A549 (cell line): ENCODE measurements around the gene DDX47. TPM values are rescaled to one million over a fixed set of nuclear protein-coding genes. Genes with fewer than 3 reads are reported as not detected.
"Not testable (repeated sequence)": the region's sequence is repeated elsewhere in the genome, so short reads cannot be mapped to it uniquely, and the experiment has no call there.

ENCODE experiments used
- ATAC-seq, 2 experiments: fragments of 200-7000 bp in 1 of 2; fragments of >200 bp in 1 of 2; cut with Nextera tagmentation in 1 of 2; cut with Tn5 transposase in 1 of 2; 3 replicates each; pipeline versions ENCODE4 v1.8.0 to v1.9.1; 2018 to 2020; ENCODE audit warnings: mild to moderate bottlenecking in 1 of 2, moderate library complexity in 1 of 2
- CTCF ChIA-PET: fragments of 300-600 bp; sonication (Branson Sonifier 250); formaldehyde crosslinking; extraction: SDS; loops from one replicate; lab custom pipeline; 2021; ENCODE audit warnings: antibody characterized with exemption, inconsistent platforms; lab: Yijun Ruan, JAX
- POLR2A ChIA-PET: fragments of 350-600 bp; formaldehyde crosslinking; extraction: SDS; loops from one replicate; lab custom pipeline; 2021; ENCODE audit warnings: antibody characterized with exemption, inconsistent platforms; lab: Yijun Ruan, JAX
- DNase-seq, 2 experiments: peaks; one replicate each; pipeline versions ENCODE4 v3.0.0 to v3.0.0-alpha.2; 2011 to 2016; ENCODE audit warnings: low read depth in 1 of 2, low spot score in 1 of 2
- FAIRE-seq: peaks from 2 replicates; lab custom pipeline; 2011; peaks lifted over from hg19 to GRCh38; lab: Jason Lieb, UNC
- H3K27ac ChIP-seq, 2 experiments: fragments of >200 bp; sonication (Bioruptor Twin); formaldehyde crosslinking; 3 replicates each; pipeline ENCODE4 v1.5.1; 2016 to 2017
- H3K4me1 ChIP-seq: fragments of >200 bp; sonication (Bioruptor Twin); formaldehyde crosslinking; 3 replicates; pipeline ENCODE4 v1.6.1; 2016
- H3K4me2 ChIP-seq: fragments of >200 bp; sonication (Bioruptor Twin); formaldehyde crosslinking; 3 replicates; pipeline ENCODE4 v1.6.1; 2016
- H3K4me3 ChIP-seq: fragments of >200 bp; sonication (Bioruptor Twin); formaldehyde crosslinking; 3 replicates; pipeline ENCODE4 v1.5.1; 2016
- H3K9me3 ChIP-seq: fragments of >200 bp; sonication (Bioruptor Twin); formaldehyde crosslinking; 3 replicates; pipeline ENCODE4 v1.6.1; 2016
- BHLHE40 ChIP-seq: IDR thresholded peaks from 2 replicates; pipeline ENCODE4 v1.6.1; 2012; ENCODE audit warnings: low read depth, low read length, inconsistent platforms
- CEBPB ChIP-seq, 2 experiments: fragments of >200 bp in 1 of 2; sonication (Bioruptor Twin) in 1 of 2; formaldehyde crosslinking in 1 of 2; IDR thresholded peaks; 2 replicates each; pipeline ENCODE4 v1.6.1; 2012 to 2016
- CHD4 ChIP-seq: fragments of 200-600 bp; sonication (generic); IDR thresholded peaks from 2 replicates; pipeline ENCODE4 v1.6.1; 2016; ENCODE audit warnings: antibody characterized with exemption, mild to moderate bottlenecking, borderline replicate concordance
- EHMT2 ChIP-seq: fragments of 200-600 bp; sonication (generic); IDR thresholded peaks from 2 replicates; pipeline ENCODE4 v1.6.1; 2016; ENCODE audit warnings: antibody characterized with exemption, low read depth, mild to moderate bottlenecking, moderate library complexity
- EP300 ChIP-seq, 2 experiments: fragments of >200 bp; sonication (Bioruptor Twin); formaldehyde crosslinking; IDR thresholded peaks; 2 replicates in 1 of 2; 3 replicates in 1 of 2; pipeline ENCODE4 v1.6.1; 2016 to 2017
- ESRRA ChIP-seq: fragments of 150-350 bp; IDR thresholded peaks from 2 replicates; pipeline ENCODE4 v1.6.1; 2014; ENCODE audit warnings: mild to moderate bottlenecking, low read length, borderline replicate concordance
- FOSL2 ChIP-seq, 2 experiments: fragments of 450-650 bp in 1 of 2; fragments of >200 bp in 1 of 2; sonication (Bioruptor Twin) in 1 of 2; formaldehyde crosslinking; IDR thresholded peaks; 2 replicates each; pipeline versions ENCODE4 v1.5.0 to v1.6.1; 2016 to 2020; ENCODE audit warnings: mild to moderate bottlenecking in 1 of 2, moderate library complexity in 1 of 2
- FOXS1 ChIP-seq: fragments of 250-450 bp; sonication (Bioruptor Pico); IDR thresholded peaks from 2 replicates; pipeline ENCODE4 v1.5.0; 2020; ENCODE audit warnings: mild to moderate bottlenecking, moderate library complexity
- GATA3 ChIP-seq: IDR thresholded peaks from 2 replicates; pipeline ENCODE4 v1.6.1; 2012; ENCODE audit warnings: borderline replicate concordance
- HOXB5 ChIP-seq: fragments of 250-450 bp; sonication (Bioruptor Pico); IDR thresholded peaks from 2 replicates; pipeline ENCODE4 v1.5.0; 2020; ENCODE audit warnings: mild to moderate bottlenecking, moderate library complexity
- JUN ChIP-seq, 2 experiments: fragments of >200 bp; sonication (Bioruptor Twin); formaldehyde crosslinking; IDR thresholded peaks; 2 replicates in 1 of 2; 3 replicates in 1 of 2; pipeline ENCODE4 v1.6.1; 2016 to 2017
- JUNB ChIP-seq: fragments of >200 bp; sonication (Bioruptor Twin); formaldehyde crosslinking; IDR thresholded peaks from 2 replicates; pipeline ENCODE4 v1.6.1; 2016
- KDM1A ChIP-seq: fragments of 200-600 bp; sonication (generic); IDR thresholded peaks from 2 replicates; pipeline ENCODE4 v1.6.1; 2016; ENCODE audit warnings: low read depth, mild to moderate bottlenecking
- MAFK ChIP-seq: fragments of 450-650 bp; IDR thresholded peaks from 2 replicates; pipeline ENCODE4 v1.6.1; 2014; ENCODE audit not compliant: partially characterized antibody
- MYC ChIP-seq: IDR thresholded peaks from 2 replicates; pipeline ENCODE4 v1.6.1; 2012; ENCODE audit warnings: mild to moderate bottlenecking, inconsistent platforms, low read length, improper control_type of control experiment, borderline replicate concordance
- POLR2A ChIP-seq: IDR thresholded peaks from 2 replicates; pipeline ENCODE4 v1.6.1; 2012; ENCODE audit warnings: mild to moderate bottlenecking, low read length
- POLR2AphosphoS2 ChIP-seq: conservative IDR thresholded peaks from 2 replicates; pipeline ENCODE4 v1.6.1; 2012; ENCODE audit warnings: low read length, improper control_type of control experiment, inconsistent platforms
- RARB ChIP-seq: fragments of 250-450 bp; sonication (Bioruptor Pico); IDR thresholded peaks from 2 replicates; pipeline ENCODE4 v1.8.0; 2021; ENCODE audit warnings: mild to moderate bottlenecking, moderate library complexity
- RFX5 ChIP-seq: fragments of 450-650 bp; IDR thresholded peaks from 2 replicates; pipeline ENCODE4 v1.7.1; 2014; ENCODE audit warnings: antibody characterized with exemption, mild to moderate bottlenecking, moderate library complexity
- RNF2 ChIP-seq: fragments of 200-600 bp; sonication (generic); IDR thresholded peaks from 2 replicates; pipeline ENCODE4 v1.6.1; 2016; ENCODE audit warnings: low read depth, mild to moderate bottlenecking, antibody characterized with exemption, moderate library complexity, borderline replicate concordance
- SREBF2 ChIP-seq: fragments of 450-650 bp; IDR thresholded peaks from 2 replicates; pipeline ENCODE4 v1.6.1; 2014; ENCODE audit warnings: mild to moderate bottlenecking, moderate library complexity
- WGBS: methylation state at CpG from one replicate; pipeline ENCODE4 v1.1.6; 2017; ENCODE audit errors: missing lambda C conversion rate; 5-methylcytosine and 5-hydroxymethylcytosine counted together
- polyA plus RNA-seq, 4 experiments: library from polyadenylated mRNA; depleted of rRNA in 3 of 4; stranded (reverse); fragments of >200 nt; fragmentation: RNase III in 1 of 4; extraction: RNeasy Plus Mini Kit Qiagen cat#74134 plus additional on column Dnase treatment in 1 of 4; gene quantifications; 2 replicates in 3 of 4; 3 replicates in 1 of 4; pipeline ENCODE4 v1.2.3, GENCODE V29; 2011 to 2017
- TF ChIP-seq, protein P1 (sequence below): IDR thresholded peaks from 2 replicates; pipeline ENCODE4 v1.6.1; 2012
- TF ChIP-seq, protein P2 (sequence below): IDR thresholded peaks from 2 replicates; pipeline ENCODE4 v1.6.1; 2012; ENCODE audit warnings: low read depth, borderline replicate concordance
- TF ChIP-seq, protein P3 (sequence below): fragments of 450-650 bp; IDR thresholded peaks from 2 replicates; pipeline ENCODE4 v1.6.1; 2014; ENCODE audit warnings: antibody characterized with exemption
- TF ChIP-seq, protein P4 (sequence below): fragments of >200 bp; sonication (Bioruptor Twin); formaldehyde crosslinking; IDR thresholded peaks from 3 replicates; pipeline ENCODE4 v1.5.1; 2016
- TF ChIP-seq, protein P5 (sequence below): fragments of 250-450 bp; sonication (Bioruptor Pico); IDR thresholded peaks from 2 replicates; pipeline ENCODE4 v1.5.0; 2021; ENCODE audit warnings: mild to moderate bottlenecking, moderate library complexity, borderline replicate concordance
- TF ChIP-seq, protein P6 (sequence below): fragments of >200 bp; sonication (Bioruptor Twin); formaldehyde crosslinking; IDR thresholded peaks from 3 replicates; pipeline ENCODE4 v1.6.1; 2016

DDX47 gene
- polyA plus RNA-seq, 2 of the 4 experiments (the other 2 are of a cell fraction), result 81.6 to 144 TPM

DNA sequence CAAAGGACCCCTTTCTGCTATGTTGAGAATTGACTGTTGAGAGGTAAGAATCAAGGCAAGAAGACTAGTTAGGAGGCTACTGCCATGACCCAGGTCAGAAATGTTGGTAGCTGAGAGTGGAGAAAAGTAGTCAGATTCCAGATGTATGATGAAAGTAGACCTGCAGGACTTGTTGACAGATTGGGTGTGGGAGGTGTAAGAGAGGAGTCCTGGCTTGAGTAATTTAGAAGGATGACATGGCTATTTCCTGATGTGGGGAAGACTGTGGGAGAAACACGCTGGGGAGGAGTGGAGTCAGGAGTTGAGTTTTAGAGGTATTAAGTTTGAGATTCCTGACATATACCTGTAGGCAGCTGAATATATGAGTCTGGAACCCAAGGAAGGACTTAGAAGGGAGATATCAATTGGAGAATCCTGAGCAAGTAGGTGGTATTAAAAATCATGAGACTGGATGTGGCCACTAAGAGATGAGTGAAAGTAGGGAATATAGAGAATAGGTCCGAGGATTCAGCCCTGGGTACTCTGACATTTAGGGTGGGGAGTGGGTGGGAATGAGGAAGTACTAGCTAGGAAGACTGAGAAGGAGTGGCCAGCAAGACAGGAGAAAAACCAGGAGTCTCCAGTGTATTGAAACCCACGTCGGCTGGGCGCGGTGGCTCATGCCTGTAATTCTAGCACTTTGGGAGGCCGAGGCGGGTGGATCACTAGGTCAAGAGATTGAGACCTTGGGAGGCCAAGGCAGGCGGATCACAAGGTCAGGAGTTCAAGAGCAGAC, 12.6 kb upstream of the DDX47 start (continued):
- TF ChIP-seq RNF2, result no peak
- TF ChIP-seq SREBF2, result no peak
- no peak for TF ChIP-seq EHMT2
- TF ChIP-seq FOXS1 (CRISPR knock-in tag), result no peak
- no peak for TF ChIP-seq RARB (CRISPR knock-in tag)
- TF ChIP-seq ESRRA, result no peak
- TF ChIP-seq POLR2A, result no peak
- TF ChIP-seq MYC, result no peak

DNA sequence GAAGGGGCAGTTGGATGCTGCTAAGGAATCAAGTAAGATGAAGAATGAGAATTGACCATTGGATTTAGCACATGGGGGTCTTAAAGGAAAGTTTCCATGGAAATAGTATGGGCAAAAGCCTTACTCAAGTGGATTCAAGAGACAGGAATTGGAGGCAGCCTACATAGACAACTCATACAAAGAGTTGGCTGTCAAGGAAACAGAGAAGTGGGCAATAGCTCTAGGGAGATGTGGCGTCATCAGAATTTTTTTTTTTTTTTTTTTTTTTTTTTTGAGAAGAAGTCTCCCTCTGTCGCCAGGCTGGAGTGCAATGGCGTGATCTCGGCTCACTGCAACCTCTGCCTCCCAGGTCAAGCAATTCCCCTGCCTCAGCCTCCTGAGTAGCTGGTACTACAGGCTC, 11.5 kb upstream of the DDX47 start:
- CTCF ChIA-PET, result interaction anchor here (0.6 to 5.3 kb wide), 3 partner anchors 11 to 457 kb away, joined by 3 to 74 read pairs (median 39); partner anchors contain the start of genes APOLD1 and DDX47

DNA sequence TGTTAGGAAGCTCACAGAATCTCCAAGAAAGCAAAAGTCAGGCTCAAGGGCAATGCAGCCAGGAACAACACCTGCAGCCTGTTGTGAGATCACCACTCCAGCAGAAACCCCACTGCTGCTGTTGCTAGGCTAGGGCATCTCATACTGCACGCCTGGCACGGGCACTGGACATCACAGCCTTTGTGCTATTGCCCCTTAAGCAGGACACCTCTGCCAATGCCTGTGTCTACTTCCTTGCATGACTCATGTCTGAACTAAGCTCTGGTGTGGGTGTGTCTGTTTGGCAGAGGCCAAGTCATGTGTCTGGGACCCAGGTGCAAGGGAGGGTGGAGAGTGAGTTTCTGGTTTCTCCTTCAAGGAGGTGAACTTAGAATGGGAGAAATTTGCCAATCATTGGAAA, 10.0 kb upstream of the DDX47 start:
- CTCF ChIA-PET, result interaction anchor here (0.7 to 5.3 kb wide), 5 partner anchors 10 to 16 kb away, joined by 3 to 74 read pairs (median 8); partner anchors contain the start of genes APOLD1 and DDX47
- WGBS, result 0% methylated on average over 2 of the region's 2 CpGs
- H3K4me2 ChIP-seq, result peak overlapping the region; percentile 81
- peak overlapping the region; percentile 89 to 90 for H3K27ac ChIP-seq
- H3K4me3 ChIP-seq, result no peak overlapping the region
- peak; percentile 98 to 100 for DNase-seq
- POLR2A ChIA-PET, result interaction anchor here (0.8 to 3.0 kb wide), 8 partner anchors 9 to 393 kb away, joined by 3 to 18 read pairs (median 4); partner anchors contain the start of genes DDX47, EMP1 and GPRC5A
- no peaks in the 10 kb centered on the region for H3K9me3 ChIP-seq
- FAIRE-seq, result peak; percentile 98
- H3K4me1 ChIP-seq, result peaks cover 66% of the 10 kb centered on the region
- TF ChIP-seq HOXB5 (CRISPR knock-in tag), result no peak
- TF ChIP-seq, protein P1, sequence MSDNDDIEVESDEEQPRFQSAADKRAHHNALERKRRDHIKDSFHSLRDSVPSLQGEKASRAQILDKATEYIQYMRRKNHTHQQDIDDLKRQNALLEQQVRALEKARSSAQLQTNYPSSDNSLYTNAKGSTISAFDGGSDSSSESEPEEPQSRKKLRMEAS, result peak; percentile 89
- TF ChIP-seq POLR2A, result peak; percentile 37; the same call in 1 of the 2 replicates
- TF ChIP-seq JUN (IDR thresholded peaks at IDR 0.05), result 0 out of 5 replicates have a peak, but pooled peaks have one; percentile 29 to 54
- peak; percentile 80; the same call in 1 of the 2 replicates for TF ChIP-seq RFX5
- TF ChIP-seq GATA3, result peak; percentile 82
- TF ChIP-seq, protein P2, sequence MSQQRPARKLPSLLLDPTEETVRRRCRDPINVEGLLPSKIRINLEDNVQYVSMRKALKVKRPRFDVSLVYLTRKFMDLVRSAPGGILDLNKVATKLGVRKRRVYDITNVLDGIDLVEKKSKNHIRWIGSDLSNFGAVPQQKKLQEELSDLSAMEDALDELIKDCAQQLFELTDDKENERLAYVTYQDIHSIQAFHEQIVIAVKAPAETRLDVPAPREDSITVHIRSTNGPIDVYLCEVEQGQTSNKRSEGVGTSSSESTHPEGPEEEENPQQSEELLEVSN, result 0 out of 2 replicates have a peak, but pooled peaks have one; percentile 40
- TF ChIP-seq MAFK, result peak; percentile 48
- TF ChIP-seq, protein P3, sequence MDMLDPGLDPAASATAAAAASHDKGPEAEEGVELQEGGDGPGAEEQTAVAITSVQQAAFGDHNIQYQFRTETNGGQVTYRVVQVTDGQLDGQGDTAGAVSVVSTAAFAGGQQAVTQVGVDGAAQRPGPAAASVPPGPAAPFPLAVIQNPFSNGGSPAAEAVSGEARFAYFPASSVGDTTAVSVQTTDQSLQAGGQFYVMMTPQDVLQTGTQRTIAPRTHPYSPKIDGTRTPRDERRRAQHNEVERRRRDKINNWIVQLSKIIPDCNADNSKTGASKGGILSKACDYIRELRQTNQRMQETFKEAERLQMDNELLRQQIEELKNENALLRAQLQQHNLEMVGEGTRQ, result peak; percentile 40; the same call in 1 of the 2 replicates
- no peak for TF ChIP-seq RNF2
- TF ChIP-seq, protein P4, sequence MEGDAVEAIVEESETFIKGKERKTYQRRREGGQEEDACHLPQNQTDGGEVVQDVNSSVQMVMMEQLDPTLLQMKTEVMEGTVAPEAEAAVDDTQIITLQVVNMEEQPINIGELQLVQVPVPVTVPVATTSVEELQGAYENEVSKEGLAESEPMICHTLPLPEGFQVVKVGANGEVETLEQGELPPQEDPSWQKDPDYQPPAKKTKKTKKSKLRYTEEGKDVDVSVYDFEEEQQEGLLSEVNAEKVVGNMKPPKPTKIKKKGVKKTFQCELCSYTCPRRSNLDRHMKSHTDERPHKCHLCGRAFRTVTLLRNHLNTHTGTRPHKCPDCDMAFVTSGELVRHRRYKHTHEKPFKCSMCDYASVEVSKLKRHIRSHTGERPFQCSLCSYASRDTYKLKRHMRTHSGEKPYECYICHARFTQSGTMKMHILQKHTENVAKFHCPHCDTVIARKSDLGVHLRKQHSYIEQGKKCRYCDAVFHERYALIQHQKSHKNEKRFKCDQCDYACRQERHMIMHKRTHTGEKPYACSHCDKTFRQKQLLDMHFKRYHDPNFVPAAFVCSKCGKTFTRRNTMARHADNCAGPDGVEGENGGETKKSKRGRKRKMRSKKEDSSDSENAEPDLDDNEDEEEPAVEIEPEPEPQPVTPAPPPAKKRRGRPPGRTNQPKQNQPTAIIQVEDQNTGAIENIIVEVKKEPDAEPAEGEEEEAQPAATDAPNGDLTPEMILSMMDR, result no peak
- TF ChIP-seq KDM1A, result no peak
- TF ChIP-seq EP300 (IDR thresholded peaks at IDR 0.05), result peak; percentile 20 to 50; a peak in 2 of 5 replicates
- TF ChIP-seq CHD4, result no peak
- peak; percentile 72 for TF ChIP-seq JUNB
- TF ChIP-seq CEBPB (IDR thresholded peaks at IDR 0.05), result peak in 1 of 2 experiments; percentile 44; a peak in 1 of 4 replicates
- TF ChIP-seq, protein P5, sequence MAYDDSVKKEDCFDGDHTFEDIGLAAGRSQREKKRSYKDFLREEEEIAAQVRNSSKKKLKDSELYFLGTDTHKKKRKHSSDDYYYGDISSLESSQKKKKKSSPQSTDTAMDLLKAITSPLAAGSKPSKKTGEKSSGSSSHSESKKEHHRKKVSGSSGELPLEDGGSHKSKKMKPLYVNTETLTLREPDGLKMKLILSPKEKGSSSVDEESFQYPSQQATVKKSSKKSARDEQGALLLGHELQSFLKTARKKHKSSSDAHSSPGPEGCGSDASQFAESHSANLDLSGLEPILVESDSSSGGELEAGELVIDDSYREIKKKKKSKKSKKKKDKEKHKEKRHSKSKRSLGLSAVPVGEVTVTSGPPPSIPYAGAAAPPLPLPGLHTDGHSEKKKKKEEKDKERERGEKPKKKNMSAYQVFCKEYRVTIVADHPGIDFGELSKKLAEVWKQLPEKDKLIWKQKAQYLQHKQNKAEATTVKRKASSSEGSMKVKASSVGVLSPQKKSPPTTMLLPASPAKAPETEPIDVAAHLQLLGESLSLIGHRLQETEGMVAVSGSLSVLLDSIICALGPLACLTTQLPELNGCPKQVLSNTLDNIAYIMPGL (CRISPR knock-in tag), result no peak
- TF ChIP-seq BHLHE40, result peak; percentile 91
- no peak for TF ChIP-seq MYC
- no peak for TF ChIP-seq POLR2AphosphoS2
- TF ChIP-seq, protein P6, sequence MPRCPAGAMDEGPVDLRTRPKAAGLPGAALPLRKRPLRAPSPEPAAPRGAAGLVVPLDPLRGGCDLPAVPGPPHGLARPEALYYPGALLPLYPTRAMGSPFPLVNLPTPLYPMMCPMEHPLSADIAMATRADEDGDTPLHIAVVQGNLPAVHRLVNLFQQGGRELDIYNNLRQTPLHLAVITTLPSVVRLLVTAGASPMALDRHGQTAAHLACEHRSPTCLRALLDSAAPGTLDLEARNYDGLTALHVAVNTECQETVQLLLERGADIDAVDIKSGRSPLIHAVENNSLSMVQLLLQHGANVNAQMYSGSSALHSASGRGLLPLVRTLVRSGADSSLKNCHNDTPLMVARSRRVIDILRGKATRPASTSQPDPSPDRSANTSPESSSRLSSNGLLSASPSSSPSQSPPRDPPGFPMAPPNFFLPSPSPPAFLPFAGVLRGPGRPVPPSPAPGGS, result 0 out of 3 replicates have a peak, but pooled peaks have one; percentile 16
- peak; percentile 77 for TF ChIP-seq FOSL2 (IDR thresholded peaks at IDR 0.05)
- TF ChIP-seq FOSL2 (CRISPR knock-in tag; IDR thresholded peaks at IDR 0.05), result peak; percentile 97
- ATAC-seq, result peak; percentile 91 to 96

More for the DNA sequence above, 11.5 kb upstream of the DDX47 start:
- WGBS, result 91% methylated on average over 4 of the region's 4 CpGs
- FAIRE-seq, DNase-seq, H3K4me3 ChIP-seq, H3K9me3 ChIP-seq, ATAC-seq, H3K4me2 ChIP-seq: not testable (repeated sequence)
- peak overlapping the region; percentile 33 to 90; a peak in 5 of 6 replicates for H3K27ac ChIP-seq
- POLR2A ChIA-PET, result interaction anchor here (0.6 kb wide), 2 partner anchors 13 to 299 kb away, joined by 3 to 4 read pairs; no protein-coding TSS in a partner anchor
- H3K4me1 ChIP-seq, result peaks cover 50% of the 10 kb centered on the region
